Astrocyte of the spinal cord (primary cell): Measurements from ENCODE around the gene SAMD1.

Source experiments
- DNase-seq: peaks from one replicate; pipeline ENCODE4 v3.0.0; 2011; ENCODE audit warnings: low read depth, low spot score
- H3K4me3 ChIP-seq: 2 replicates; pipeline ENCODE4 v1.5.1; 2011; ENCODE audit warnings: low read depth, mild to moderate bottlenecking, low read length, moderate library complexity
- CTCF ChIP-seq: IDR thresholded peaks from 2 replicates; pipeline ENCODE4 v1.5.1; 2012; ENCODE audit warnings: low read depth, mild to moderate bottlenecking, low read length, inconsistent platforms
- in situ Hi-C: cut with HindIII; loops from 2 replicates; pipeline ENCODE4 v1.10.0; 2017; ENCODE audit warnings: low sequenced_read_pairs

The SAMD1 gene

GRCh38 chr19:14063105-14063504 is 27.4 kb downstream of the SAMD1 start:
- no peak for DNase-seq
- in situ Hi-C loops: no loop called here
- no peak overlapping the region for H3K4me3 ChIP-seq
- TF ChIP-seq CTCF: no peak

DNA sequence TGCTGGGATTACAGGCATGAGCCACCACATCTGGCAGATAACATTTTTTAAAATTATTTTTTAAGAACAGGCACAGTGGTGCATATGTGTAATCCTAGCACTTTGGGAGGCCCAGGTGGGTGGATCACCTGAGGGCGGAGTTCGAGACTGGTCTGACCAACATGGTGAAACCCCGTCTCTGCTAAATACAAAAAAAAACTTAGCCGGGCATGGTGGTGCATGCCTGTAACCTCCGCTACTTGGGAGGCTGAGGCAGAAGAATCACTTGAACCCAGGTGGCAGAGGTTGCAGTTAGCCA is 28.0 kb downstream of the SAMD1 start:
- in situ Hi-C loops: no loop called here
- no peak for TF ChIP-seq CTCF
- no peak for DNase-seq
- H3K4me3 ChIP-seq: no peak overlapping the region

DNA sequence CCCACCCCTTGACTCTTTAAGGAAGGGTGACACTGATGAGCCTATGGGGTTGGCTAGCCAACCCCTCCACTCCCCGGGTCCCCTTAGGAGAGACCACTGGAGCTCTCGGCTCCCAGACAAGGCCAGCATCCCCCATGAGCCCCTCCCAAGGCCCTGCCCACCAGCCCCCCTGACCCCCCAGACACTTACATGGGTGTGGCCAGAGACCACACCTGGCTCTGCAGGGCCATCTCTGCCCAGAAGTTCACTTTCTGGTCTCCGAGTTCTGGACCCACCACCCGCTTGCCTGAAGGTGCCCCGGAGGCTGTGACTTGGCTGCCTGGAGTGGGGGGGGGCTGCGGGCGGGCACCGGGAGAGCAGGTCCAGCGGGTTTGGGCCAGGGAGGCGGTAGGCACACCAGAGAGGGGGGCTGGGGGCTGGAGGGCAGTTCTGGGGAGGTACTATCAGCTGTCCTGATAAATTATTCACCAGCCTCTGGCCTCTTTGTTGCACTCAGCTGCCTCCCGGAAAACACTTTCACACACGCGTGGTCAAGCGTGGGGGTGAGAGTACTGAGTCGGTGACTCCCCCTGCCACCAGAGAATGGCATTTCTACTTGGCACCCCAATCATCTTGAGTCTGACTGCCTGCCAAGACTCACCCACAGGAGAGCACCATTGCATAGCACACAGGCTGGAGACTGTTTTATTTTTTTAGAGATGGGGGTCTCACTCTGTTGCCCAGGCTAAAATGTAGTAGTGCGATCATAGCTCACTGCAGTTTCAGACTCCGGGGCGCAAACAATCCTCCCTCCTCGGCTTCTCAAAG is 28.6 kb downstream of the SAMD1 start, which contains the start of gene PALM3:
TSS of gene PALM3 (minus strand) at position 326 of the 807 bp plus-strand sequence. CDS start at position 230, 96 bp downstream.
- no peak for TF ChIP-seq CTCF
- H3K4me3 ChIP-seq: no peak within 1 kb of the TSS
- no peak for DNase-seq
- in situ Hi-C loops: no loop called here

- in situ Hi-C loops: no loop called here
- no peak overlapping the region for H3K4me3 ChIP-seq
- no peak for TF ChIP-seq CTCF
- no peak for DNase-seq
Observed at GRCh38 chr19:14061081-14061749, 29.3 kb downstream of the SAMD1 start.

DNA sequence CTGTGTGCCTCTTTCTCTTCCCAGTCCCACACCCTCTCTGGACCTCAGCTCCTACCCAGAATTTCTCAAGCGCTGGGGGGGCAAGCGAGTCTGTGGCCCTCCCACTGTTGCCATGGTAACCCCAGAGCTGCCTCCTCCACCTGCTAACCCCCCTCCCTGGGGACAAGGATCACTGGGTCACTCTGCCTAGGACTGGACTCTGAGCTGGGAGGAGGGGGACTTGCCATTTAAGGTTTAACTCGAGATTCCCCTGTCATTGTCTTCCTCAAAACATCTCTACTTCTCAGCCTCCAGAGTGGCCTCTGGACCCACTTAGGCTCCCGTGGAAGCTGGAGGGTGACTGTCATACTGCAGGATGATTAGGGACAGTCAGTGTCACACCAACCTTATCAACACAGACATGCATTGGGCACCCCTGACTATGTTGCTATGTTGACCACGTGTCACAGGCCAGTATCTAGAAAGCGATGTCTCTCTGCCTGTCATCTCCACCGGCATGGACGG is 30.8 kb downstream of the SAMD1 start:
- TF ChIP-seq CTCF: no peak
- DNase-seq: no peak
- no peak overlapping the region for H3K4me3 ChIP-seq
- in situ Hi-C loops: no loop called here

DNA sequence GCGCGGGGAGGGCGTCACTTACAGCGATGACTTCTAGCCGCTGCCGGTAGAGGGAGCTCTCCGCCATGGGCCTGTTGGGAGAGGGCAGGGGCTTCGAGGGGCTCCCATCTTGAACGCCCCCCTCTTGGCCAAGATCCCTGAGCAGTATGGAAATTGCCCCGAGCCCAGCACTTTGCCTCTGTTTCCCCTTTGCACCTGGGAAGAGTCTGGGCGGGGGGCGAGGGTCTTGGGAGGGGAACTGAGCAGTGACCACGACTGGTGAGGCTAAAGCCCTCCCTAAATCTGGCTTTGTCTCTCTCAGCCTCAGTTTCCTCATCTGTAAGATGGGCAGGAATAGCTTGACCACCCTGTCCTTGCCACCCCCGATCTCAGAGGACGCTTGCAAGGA is 31.5 kb downstream of the SAMD1 start:
- in situ Hi-C loops: no loop called here
- TF ChIP-seq CTCF: peak; percentile 78
- no peak overlapping the region for H3K4me3 ChIP-seq
- DNase-seq: no peak
